ENCODE results near the gene RCCD1.
A peak's percentile ranks its signal among the peaks of the same experiment; 100 is the strongest.
"Not testable (repeated sequence)": the region's sequence is repeated elsewhere in the genome, so short reads cannot be mapped to it uniquely, and the experiment has no call there.

RCCD1 gene

DNA sequence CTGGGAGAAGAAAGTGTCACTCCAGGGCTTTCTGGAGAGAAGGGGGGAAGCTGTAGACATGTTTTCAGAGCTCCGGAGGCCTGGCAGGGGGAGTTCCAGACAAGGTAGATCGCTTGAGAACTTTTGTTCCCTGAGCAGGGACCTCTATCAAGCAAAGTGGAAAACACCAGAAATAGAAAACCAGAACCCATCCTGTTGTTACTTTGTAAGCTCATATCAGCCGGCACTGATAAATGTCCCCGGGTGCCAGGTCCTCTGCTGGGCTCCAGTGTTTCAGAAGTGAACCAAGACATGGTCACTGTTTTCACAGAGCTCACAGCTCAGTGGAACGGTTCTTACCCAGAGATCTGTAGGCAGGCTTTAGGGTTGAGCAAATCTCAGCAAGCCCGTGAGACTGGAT is 35.8 kb upstream of the RCCD1 start:
- DNase-seq = no peak

DNA sequence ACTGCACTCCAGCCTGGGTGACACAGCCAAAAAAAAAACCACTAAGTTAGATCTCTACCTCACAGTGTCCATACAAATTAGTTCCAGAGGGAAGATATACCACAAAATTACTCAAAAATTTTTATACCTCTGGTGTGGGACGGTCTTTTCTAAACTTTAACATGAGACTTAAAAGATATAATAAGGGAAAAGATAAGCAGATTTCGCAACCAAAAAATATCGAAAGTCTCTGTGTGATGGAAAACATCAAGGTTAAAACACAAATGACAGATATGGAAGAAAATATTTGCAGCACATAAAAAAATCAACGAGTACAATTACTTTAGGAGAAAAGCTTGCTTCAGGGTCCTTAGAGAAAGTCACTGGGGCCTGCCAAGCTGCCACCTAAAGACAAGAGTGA is 32.8 kb upstream of the RCCD1 start:
- no peak for DNase-seq

DNA sequence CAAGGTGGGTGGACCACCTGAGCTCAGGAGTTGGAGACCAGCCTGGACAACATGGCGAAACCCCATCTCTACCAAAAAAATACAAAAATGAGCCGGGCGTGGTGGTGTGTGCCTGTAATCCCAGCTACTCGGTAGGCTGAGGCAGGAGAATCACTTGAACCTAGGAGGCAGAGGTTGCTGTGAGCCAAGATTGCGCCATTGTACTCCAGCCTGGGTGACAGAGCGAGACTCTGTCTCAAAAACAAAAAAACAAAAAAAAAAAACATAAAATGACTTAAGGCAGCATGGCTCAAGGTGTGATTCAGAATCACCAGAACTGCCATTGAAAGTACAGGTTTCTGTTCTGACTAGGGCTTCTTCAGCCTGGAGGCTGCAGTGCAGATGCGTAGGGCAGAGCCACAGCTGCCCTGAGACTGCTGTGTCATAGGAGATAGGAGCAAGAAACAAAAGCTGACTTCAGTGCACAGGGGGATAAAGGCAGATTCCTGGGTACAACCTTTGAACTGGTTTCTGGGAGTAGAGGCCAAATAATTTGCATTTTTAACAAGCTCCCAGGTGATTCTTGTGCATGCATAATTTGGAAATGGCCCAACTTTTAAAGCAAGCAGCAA is 31.9 kb upstream of the RCCD1 start:
- DNase-seq = not testable (repeated sequence)

DNA sequence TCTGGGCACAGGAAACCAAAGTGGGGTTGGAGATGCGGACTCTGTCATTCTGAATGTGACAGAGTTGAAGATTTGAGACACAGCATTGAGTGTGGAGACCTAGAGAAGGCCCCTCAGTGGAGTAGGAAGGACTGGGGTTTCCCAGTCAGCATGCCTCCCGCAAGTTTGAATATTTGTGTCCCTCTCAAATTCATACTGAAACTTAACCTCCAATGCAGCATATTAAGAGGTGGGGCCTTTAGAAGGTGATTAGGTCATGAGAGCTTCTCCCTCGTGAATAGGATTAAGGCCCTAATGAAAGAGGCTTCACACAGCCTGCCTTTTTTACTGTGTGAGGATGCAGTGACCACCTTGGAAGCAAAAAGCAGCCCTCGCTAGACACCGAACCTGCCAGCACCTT is 30.3 kb upstream of the RCCD1 start:
- DNase-seq = no peak

DNA sequence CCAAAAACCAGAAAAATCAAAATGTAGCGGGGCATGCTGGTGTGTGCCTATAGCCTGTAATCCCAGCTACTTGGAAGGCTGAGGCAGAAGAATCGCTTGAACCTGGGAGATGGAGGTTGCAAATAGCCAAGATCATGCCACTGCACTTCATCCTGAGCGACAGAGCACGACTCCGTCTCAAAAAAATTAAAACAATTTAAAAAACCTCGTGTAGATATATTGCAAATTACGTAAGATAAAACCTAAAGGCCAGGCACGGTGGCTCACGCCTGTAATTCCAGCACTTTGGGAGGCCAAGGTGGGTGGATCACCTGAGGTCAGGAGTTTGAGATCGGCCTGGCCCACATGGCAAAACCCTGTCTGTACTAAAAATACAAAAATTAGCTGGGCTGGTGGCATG is 27.9 kb upstream of the RCCD1 start:
- not testable (repeated sequence) for DNase-seq

DNA sequence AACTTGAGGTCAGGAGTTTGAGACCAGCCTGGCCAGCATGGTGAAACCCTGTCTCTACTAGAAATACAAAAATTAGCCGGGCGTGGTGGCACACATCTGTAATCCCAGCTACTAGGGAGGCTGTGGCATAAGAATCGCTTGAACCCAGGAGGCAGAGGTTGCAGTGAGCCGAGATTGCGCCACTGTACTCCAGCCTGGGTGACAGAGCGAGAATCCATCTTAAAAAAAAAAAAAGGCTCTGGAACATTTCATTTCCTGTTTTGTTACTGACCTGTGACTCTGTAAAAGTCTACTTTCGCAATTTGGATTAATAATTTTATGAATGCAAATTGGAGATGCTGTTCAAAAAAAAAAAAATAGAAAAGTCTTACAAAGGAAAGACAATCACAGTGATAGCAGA is 26.6 kb upstream of the RCCD1 start:
- DNase-seq = not testable (repeated sequence)

DNA sequence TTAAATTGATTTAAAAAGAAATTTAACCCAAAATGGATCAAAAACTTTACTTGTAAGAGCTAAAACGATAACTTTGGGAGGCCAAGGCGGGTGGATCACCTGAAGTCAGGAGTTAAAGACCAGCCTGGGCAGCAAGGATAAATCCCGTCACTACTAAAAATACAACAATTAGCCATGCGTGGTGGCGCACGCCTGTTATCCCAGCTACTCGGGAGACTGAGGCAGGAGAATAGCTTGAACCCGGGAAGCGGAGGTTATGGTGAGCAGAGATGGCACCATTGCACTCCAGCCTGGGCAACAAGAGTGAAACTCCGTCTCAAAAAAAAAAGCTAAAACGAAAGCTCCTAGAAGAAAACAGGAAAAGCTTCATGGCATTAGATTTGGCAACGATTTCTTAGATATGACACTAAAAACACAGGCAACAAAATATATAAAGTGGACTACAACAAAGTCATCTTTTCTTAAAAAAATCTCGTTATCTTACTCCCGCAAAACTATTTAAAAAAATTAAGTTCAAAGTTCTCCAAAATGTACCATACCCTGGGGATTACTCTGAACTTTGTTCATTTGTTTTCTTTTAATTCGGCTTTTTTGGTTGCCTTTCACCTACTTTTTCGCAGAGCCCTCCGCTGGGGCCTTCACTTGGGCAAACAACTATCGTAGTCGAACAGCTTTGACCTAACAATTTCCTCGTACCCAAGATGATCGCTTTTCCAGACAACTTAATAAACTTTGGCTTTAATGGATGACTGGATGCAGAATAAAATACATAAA is 25.3 kb upstream of the RCCD1 start:
- DNase-seq = no peak

DNA sequence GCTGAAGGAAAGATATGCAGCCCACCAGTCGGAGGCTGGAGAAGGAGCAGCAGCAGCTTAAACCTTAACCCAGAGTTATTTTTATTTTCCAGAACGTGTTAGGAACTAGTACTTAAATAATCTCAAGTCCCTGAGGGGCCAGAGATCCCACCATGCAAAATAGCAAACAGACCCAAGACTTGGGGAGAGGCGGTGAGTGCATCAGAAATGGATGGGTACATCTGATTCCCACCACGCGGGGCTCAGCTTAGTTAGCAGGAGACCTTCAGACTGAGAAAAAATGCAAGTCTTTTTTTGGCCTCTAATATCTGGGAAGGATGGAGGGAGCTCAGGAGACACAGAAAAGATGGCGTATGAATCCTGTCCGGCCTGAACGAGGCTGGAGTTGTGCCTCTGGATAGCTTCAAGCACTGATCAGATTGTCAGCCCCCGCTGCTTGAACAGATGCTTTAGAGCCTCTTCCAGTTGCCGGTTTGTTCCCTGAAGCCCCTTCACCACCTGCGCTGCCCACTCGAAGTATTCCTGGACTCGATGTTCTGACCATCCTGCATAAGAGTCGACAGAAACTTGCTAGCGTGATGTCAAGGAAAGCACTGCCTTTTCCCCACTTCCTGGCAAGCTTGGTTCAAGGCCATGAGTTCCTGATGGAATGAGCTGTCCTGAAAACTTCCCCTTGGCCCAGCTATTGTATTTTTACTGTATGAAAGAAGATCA is 23.7 kb upstream of the RCCD1 start:
- no peak for DNase-seq

DNA sequence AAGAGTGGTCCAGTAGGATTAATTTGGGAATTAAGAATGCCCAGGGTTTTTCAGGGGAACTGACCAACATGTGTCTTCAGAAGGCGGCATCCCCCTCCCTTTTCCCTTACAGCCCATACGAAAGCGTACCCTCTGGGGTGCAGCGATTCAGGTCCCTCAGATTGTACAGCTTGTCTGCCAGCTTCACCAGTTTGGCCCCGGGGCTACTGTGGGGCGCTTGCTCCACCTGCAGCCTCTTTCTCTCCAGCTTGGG is 23.2 kb upstream of the RCCD1 start:
- no peak for DNase-seq

DNA sequence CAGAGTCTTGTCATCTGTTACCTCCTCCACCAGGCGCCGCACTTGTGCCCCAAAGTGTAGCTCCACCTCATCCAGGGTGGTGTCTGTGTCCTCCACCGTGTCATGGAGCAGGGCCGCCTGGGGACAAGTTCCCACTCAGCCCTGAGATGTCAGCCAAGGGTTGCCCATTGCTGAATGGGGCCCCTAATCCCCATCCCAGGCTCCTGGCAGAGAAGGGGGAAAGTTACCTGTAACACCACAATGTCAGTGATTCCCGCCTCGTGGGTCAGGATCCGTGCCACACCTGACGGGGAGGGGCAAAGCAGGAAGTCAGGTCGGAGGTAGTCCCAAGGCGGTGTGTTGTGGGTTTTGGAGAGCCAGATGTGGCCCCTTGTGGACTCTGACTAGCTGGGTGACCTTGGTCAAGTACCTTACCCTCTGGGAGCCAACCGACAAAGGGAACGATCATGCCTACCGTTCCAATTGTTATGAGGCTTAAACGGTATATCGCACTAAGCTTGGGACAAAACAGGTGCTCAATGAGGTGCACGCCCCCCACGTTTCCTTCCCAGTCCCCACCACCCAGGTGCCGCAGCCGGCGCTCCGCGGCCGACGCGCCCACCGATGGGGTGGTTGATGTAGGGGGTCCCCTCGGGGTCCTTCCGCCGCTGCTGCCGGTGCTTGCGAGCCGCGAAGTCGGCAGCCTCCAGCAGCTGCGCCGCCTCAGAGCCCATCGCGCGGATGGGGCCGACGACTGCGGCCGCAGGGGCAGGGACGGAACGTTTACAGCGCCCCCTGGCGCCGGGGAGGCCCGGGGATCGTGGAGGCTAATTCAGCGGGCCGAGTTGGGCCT is 22.6 kb upstream of the RCCD1 start, which contains the start of gene HDDC3:
TSS of gene HDDC3 (minus strand) at position 722 of the 832 bp plus-strand sequence. CDS start at position 713, 9 bp downstream.
- peak; percentile 83 to 91 for DNase-seq

DNA sequence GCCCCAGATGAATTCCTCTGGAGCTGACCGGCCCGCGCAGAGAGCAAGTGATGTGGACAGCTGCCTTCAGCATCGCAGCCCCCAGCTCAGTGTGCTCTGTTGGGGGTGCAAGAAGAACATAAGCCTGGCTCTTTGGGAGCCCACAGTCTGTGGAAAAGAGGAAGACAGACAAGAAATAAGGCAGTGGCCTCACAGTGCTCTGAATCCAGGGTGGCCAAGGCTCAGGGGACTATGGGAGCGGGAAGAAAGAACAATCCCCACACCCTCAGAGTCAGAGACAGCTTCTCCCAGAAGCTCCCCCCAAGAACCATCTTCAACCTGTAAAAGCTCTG is 22.1 kb upstream of the RCCD1 start:
- DNase-seq = no peak

DNA sequence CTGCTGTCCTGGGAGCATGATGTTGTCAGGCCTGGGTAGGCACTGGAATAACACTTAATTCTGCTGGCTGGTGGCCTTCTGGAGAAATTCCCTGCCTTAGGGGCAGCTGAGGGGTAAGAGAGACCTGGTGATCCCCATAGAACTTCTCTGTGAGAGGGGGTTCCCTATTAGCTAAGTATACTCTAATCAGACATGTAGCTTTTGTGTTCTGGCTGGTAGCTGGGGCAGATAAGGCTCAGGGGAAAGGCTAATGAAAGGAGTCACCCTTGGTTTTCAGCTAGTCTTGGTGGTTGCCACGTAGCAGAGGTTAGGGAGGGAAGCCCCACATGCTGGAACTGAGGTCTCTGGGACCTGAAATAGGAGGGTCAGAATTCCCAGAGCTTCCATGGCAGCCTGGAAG is 21.4 kb upstream of the RCCD1 start:
- DNase-seq = no peak

DNA sequence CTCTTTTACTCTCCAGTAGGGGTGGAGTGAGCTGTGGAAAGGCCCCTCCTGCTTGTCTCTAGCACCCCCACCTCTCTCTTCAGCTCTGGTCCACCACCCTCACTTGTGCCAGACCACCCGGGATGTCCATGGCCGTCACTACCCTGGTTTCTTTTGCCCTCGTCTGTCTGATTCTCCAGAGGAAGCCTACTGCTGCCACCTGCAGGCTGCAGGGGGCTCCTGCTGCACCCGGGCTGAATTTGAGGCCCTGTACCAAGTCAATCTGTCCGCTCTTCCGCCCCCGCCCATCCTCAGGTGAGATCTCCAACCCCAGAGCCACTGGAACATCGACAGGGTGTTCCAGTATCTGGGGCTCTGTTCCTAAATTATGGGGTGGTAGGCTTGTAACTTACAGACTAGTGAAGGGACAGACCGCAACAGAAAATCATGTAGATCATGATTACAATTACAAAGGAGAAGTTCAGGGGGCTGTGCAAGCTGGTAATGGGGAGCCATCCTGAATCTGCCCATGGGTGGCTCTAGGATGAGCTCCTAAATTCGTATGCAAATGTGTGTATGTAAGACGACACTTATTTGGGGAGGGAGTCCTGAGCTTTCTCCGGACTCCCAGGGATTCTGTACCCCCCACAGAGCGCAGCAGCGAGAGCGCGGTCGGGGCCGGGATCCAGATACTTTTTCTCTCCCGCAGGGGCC is 20.3 kb upstream of the RCCD1 start:
- peak; percentile 82 to 90 for DNase-seq

DNA sequence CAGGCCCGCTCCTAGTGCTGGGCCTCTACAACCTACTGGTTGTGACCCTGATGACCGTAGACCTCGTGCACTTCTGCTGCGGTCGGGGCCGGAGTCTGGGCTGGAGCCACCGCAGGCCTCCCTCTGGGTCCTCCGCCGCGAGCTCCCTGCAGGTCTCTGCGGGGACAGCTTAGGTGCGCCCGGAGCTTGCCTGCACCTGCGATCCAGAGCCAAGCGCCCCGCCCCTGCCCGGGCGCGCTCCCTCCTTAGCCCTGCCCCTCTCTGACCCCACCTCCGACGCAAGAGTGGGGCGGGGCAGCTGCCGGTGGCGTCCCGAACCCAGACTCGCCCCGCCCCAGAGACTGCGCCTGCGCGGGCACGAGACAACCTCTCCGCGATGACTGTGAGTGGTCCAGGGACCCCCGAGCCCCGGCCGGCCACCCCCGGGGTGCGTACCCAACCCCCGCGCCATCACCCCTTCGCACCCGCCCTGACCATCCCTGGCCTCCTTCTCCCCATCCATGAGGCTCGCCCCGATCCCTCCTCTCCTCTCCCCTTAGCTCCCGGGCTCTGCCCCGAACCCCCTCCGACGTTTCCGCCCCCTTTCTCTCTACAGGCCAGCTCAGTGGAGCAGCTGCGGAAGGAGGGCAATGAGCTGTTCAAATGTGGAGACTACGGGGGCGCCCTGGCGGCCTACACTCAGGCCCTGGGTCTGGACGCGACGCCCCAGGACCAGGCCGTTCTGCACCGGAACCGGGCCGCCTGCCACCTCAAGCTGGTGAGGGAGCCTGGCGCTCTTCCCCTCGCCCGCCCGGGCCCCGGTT is 19.5 kb upstream of the RCCD1 start, which contains the start of gene UNC45A:
TSS of gene UNC45A (plus strand) at position 337 of the 803 bp plus-strand sequence. CDS start at position 377, 40 bp downstream.
- DNase-seq = peak; percentile 72 to 86

DNA sequence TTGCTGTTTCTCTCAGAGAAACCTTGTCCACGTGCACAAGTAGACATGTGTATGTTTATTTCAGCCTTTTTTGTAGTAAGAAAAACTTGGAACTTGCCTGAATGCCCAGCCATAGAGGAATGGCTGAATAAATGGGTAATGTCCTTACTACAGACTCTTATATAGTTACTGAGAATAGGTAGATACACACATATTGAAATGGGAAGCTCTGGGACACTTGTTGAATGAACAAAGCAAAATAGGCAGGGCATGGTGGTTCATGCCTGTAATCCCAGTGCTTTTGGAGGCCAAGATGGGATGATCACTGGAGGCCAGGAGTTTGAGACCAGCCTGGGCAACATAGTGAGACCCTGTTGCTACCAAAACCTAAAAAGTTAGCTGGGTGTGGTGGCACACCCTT is 17.9 kb upstream of the RCCD1 start:
- no peak for DNase-seq

DNA sequence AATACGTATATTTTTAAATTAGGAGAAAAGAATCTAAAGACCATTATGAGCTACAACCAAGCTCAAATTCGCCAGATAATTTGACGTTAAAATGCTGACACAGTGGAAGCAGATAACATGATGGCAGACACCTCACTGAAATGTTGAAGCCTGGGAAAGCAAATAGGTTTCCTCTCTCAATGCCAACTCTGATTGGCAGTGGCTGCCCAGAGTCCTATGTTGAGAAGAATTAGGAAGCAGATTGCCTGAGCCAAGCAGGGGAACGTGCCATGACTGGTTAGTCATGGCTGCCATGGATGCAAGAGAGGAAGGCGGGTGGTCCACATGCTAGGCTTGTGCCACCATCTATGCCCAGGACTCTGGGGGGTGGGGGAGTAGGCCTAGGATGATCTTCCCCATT is 16.4 kb upstream of the RCCD1 start:
- no peak for DNase-seq

DNA sequence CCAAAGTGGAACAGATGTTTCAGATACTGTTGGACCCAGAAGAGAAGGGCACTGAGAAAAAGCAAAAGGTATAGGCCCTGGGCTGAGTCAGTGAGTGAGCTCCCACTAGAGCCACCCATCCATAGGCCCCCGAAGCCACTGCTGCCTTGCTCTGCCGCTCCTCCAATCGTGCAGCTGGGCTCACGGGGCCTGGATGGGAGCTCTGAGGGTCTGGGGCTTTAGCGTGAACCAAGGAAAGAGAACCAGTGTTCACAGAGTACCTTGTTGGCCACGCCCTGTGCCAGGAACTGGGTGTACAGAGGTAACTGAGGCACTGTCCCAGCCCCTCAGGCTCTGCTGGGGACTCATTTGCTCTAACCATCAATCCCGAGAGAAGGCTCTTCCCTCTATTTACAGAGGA is 14.9 kb upstream of the RCCD1 start:
- DNase-seq = no peak

DNA sequence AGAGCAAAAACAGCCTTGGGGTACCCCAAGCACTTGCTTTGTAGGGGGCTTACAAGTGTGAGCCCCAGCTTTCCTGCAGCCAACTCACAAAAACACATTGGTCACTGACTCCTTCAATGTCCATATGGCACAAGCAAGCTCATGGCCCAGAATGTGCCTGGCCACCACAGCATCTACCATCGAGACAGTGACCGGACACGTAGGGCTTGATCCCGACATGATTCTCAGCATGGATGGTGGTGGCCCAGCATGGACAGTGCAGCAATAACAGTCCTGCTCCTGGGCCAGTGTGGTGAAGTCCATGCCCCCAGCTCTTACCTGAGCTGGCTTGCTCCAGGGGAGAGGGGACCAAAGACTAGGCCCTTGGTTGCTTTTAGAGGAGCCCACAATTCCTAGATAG is 13.6 kb upstream of the RCCD1 start:
- no peak for DNase-seq

DNA sequence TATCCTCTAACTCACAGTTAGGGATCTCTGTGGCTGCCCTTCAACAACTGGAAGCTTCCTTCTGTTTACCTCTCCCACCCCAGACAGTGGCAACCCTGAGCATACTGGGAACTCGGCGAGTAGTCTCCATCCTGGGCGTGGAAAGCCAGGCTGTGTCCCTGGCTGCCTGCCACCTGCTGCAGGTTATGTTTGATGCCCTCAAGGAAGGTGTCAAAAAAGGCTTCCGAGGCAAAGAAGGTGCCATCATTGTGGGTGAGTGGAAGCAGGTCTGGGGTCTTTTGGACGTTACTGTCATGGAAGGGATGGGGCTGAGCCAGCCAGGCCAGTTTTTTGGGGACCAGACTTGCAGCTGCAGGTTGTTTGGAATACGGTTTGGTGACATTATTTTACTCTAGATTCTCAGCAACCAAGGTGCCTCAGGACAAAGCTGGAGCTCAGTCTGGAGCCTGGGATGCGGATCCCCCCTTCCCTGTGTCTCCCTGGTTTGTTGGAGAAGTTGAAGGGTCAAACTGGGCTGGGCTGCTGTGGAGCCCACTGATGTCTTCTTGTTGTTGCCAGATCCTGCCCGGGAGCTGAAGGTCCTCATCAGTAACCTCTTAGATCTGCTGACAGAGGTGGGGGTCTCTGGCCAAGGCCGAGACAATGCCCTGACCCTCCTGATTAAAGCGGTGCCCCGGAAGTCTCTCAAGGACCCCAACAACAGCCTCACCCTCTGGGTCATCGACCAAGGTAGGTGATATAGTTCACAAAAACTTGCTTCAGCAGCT is 12.1 kb upstream of the RCCD1 start:
- no peak for DNase-seq

DNA sequence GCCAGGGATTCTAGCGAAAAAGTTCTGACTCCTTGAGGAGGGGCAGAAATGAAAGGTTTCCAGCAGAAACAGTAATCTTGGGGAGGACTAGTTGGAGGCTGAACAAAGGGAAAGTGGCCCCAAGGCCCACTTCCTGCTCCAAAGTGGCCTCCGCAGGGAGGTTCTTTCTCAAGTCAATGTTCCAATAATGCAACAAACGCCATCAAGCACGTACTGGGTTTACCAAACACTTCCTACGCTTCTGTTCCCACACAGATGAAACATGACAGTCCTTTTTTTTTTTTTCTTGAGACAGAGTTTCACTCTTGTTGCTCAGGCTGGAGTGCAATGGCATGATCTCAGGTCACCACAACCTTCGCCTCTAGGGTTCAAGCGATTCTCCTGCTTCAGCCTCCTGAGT is 9.6 kb upstream of the RCCD1 start:
- DNase-seq = no peak

DNA sequence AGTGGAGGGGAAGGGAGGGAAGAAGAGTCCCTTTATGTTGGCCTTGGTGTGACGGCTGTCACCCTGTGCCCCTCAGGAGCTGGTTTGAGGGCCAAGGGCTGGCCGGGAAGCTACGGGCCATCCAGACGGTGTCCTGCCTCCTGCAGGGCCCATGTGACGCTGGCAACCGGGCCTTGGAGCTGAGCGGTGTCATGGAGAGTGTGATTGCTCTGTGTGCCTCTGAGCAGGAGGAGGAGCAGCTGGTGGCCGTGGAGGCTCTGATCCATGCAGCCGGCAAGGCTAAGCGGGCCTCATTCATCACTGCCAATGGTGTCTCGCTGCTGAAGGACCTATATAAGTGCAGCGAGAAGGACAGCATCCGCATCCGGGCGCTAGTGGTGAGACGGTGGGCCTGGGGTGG is 8.1 kb upstream of the RCCD1 start:
- no peak for DNase-seq
